ENCODE data around the gene ARHGAP22.

DNA sequence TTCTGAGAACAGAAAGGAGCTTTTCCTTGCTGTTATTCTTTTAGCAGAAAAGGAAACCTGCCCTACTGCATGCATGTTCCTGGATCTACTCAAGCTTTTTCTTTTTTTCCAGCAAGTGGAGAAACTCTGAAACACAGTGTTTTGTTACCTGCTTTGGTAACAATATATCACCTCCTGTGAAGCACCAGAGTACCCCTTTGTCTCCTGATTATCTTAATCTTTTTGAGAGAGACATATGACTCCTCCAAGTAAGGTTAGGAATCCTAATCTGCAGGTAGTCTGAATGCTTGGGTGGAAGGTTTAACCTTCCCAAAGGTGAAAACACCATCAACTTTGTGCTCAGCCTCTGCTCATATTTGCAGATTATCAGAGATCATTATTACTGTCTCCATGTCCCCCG, 205.3 kb downstream of the ARHGAP22 start:
- TF ChIP-seq CTCF (IDR thresholded peaks at IDR 0.05; ENCODE audit: insufficient read depth, low read length) (no peak), SPI1 (IDR thresholded peaks at IDR 0.05; ENCODE audit: borderline replicate concordance, low read depth) (no peak), REST (IDR thresholded peaks at IDR 0.05; ENCODE audit: insufficient replicate concordance, low read depth) (no peak), POLR2AphosphoS5 (IDR thresholded peaks at IDR 0.05; ENCODE audit: low read depth) (no peak)
